Vagina (tissue), 2 donors: ENCODE measurements around the gene CFD.
"Not testable (repeated sequence)": the region's sequence is repeated elsewhere in the genome, so short reads cannot be mapped to it uniquely, and the experiment has no call there.

ENCODE experiments used
- CTCF ChIP-seq, 3 experiments: fragments of 450-650 bp in 2 of 3; fragments of 200-600 bp in 1 of 3; sonication (generic) in 1 of 3; IDR thresholded peaks; one replicate each; pipeline ENCODE4 v1.5.1; 2017 to 2019; ENCODE audit warnings: antibody characterized with exemption in 3 of 3, mild to moderate bottlenecking in 2 of 3, moderate library complexity in 2 of 3
- POLR2A ChIP-seq, 2 donors: fragments of 450-650 bp; IDR thresholded peaks; one replicate each; pipeline ENCODE4 v1.6.1; 2017; ENCODE audit warnings: antibody characterized with exemption in 2 of 2, mild to moderate bottlenecking in 2 of 2, moderate library complexity in 2 of 2
- POLR2AphosphoS5 ChIP-seq, 2 donors: sonication (generic); formaldehyde crosslinking; IDR thresholded peaks; one replicate each; pipeline ENCODE4 v1.9.0; 2017; ENCODE audit warnings: antibody characterized with exemption in 2 of 2, mild to moderate bottlenecking in 2 of 2, low read depth in 1 of 2; ENCODE audit not compliant: insufficient read depth in 1 of 2

GRCh38 chr19:849195-849594 is 10.3 kb upstream of the CFD start:
- not testable (repeated sequence) for TF ChIP-seq CTCF (IDR thresholded peaks at IDR 0.05); POLR2AphosphoS5 (IDR thresholded peaks at IDR 0.05; ENCODE audit: insufficient read depth in 1 of 2, low read depth in 1 of 2); POLR2A (IDR thresholded peaks at IDR 0.05)
